Ishikawa (cell line): Measurements from ENCODE around the gene PIGQ.

Experiments used
- CREB1 ChIP-seq: IDR thresholded peaks from 2 replicates; pipeline ENCODE4 v1.6.1; 2012; ENCODE audit warnings: low read depth
- EP300 ChIP-seq: IDR thresholded peaks from 2 replicates; pipeline ENCODE4 v1.6.1; 2012; ENCODE audit warnings: borderline replicate concordance
- FOXM1 ChIP-seq: IDR thresholded peaks from 2 replicates; pipeline ENCODE4 v1.6.1; 2012; ENCODE audit warnings: low read depth, borderline replicate concordance
- RAD21 ChIP-seq: IDR thresholded peaks from 2 replicates; pipeline ENCODE4 v1.6.1; 2012; ENCODE audit warnings: low read depth
- TAF1 ChIP-seq: IDR thresholded peaks from 2 replicates; pipeline ENCODE4 v1.6.1; 2012; ENCODE audit warnings: low read depth, mild to moderate bottlenecking
- TCF12 ChIP-seq: IDR thresholded peaks from 2 replicates; pipeline ENCODE4 v1.6.1; 2012; ENCODE audit warnings: low read depth
- TEAD4 ChIP-seq: IDR thresholded peaks from 2 replicates; pipeline ENCODE4 v1.6.1; 2012
- YY1 ChIP-seq: IDR thresholded peaks from 2 replicates; pipeline ENCODE4 v1.6.1; 2012; ENCODE audit warnings: low read depth
- ZBTB7A ChIP-seq: IDR thresholded peaks from 2 replicates; pipeline ENCODE4 v1.6.1; 2012; ENCODE audit warnings: low read depth
- TF ChIP-seq, protein P1 (sequence below): IDR thresholded peaks from 2 replicates; pipeline ENCODE4 v1.6.1; 2012; ENCODE audit warnings: low read depth, mild to moderate bottlenecking
- TF ChIP-seq, protein P2 (sequence below): IDR thresholded peaks from 2 replicates; pipeline ENCODE4 v1.6.1; 2012
- TF ChIP-seq, protein P3 (sequence below): IDR thresholded peaks from 2 replicates; pipeline ENCODE4 v1.6.1; 2012

DNA sequence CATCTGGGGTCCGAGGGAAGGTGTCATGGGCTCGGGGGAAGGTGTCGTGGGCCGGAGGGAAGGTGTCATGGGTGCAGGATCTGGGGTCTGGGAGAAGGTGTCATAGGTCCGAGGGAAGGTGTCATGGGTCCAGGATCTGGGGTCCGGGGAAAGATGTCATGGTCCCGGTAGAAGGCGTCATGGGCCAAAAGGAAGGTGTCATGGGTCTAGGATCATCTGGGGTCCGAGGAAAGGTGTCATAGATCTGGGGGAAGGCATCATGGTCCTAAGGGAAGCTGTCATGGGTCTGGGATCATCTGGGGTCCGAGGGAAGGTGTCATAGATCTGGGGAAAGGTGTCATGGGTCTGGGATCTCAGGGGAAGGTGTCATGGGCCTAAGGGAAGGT is 21.0 kb downstream of the PIGQ start:
- TF ChIP-seq TEAD4 (no peak), ZBTB7A (no peak), FOXM1 (no peak), RAD21 (no peak), TAF1 (no peak), TCF12 (no peak), CREB1 (no peak), YY1 (no peak), EP300 (no peak)
- TF ChIP-seq, protein P1, sequence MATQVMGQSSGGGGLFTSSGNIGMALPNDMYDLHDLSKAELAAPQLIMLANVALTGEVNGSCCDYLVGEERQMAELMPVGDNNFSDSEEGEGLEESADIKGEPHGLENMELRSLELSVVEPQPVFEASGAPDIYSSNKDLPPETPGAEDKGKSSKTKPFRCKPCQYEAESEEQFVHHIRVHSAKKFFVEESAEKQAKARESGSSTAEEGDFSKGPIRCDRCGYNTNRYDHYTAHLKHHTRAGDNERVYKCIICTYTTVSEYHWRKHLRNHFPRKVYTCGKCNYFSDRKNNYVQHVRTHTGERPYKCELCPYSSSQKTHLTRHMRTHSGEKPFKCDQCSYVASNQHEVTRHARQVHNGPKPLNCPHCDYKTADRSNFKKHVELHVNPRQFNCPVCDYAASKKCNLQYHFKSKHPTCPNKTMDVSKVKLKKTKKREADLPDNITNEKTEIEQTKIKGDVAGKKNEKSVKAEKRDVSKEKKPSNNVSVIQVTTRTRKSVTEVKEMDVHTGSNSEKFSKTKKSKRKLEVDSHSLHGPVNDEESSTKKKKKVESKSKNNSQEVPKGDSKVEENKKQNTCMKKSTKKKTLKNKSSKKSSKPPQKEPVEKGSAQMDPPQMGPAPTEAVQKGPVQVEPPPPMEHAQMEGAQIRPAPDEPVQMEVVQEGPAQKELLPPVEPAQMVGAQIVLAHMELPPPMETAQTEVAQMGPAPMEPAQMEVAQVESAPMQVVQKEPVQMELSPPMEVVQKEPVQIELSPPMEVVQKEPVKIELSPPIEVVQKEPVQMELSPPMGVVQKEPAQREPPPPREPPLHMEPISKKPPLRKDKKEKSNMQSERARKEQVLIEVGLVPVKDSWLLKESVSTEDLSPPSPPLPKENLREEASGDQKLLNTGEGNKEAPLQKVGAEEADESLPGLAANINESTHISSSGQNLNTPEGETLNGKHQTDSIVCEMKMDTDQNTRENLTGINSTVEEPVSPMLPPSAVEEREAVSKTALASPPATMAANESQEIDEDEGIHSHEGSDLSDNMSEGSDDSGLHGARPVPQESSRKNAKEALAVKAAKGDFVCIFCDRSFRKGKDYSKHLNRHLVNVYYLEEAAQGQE, result no peak
- TF ChIP-seq, protein P2, sequence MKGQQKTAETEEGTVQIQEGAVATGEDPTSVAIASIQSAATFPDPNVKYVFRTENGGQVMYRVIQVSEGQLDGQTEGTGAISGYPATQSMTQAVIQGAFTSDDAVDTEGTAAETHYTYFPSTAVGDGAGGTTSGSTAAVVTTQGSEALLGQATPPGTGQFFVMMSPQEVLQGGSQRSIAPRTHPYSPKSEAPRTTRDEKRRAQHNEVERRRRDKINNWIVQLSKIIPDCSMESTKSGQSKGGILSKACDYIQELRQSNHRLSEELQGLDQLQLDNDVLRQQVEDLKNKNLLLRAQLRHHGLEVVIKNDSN, result no peak
- TF ChIP-seq, protein P3, sequence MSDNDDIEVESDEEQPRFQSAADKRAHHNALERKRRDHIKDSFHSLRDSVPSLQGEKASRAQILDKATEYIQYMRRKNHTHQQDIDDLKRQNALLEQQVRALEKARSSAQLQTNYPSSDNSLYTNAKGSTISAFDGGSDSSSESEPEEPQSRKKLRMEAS, result no peak
